SK-N-SH treated with all-trans-retinoic acid at 6 μM for 48 hours (cell line): Measurements from ENCODE around the gene GNRH2.

ENCODE experiments used
- BACH2 ChIP-seq: fragments of 250-450 bp; sonication (Bioruptor Pico); IDR thresholded peaks from 2 replicates; pipeline ENCODE4 v1.9.0; 2021; ENCODE audit warnings: mild to moderate bottlenecking, borderline replicate concordance
- CREB5 ChIP-seq: fragments of 250-450 bp; sonication (Bioruptor Pico); IDR thresholded peaks from 2 replicates; pipeline ENCODE4 v1.5.1; 2020; ENCODE audit warnings: low read depth, mild to moderate bottlenecking, moderate library complexity
- CSRNP3 ChIP-seq: fragments of 250-450 bp; sonication (Bioruptor Pico); IDR thresholded peaks from 2 replicates; pipeline ENCODE4 v1.5.1; 2021; ENCODE audit warnings: mild to moderate bottlenecking, moderate library complexity
- GLIS3 ChIP-seq: fragments of 250-450 bp; sonication (Bioruptor Pico); IDR thresholded peaks from 2 replicates; pipeline ENCODE4 v1.5.0; 2020; ENCODE audit warnings: mild to moderate bottlenecking, moderate library complexity
- ISL1 ChIP-seq: fragments of 250-450 bp; sonication (Bioruptor Pico); IDR thresholded peaks from 2 replicates; pipeline ENCODE4 v2.1.2; 2022; ENCODE audit warnings: mild to moderate bottlenecking, moderate library complexity
- OSR1 ChIP-seq: fragments of 250-450 bp; sonication (Bioruptor Pico); IDR thresholded peaks from 2 replicates; pipeline ENCODE4 v1.8.0; 2022; ENCODE audit warnings: moderate library complexity, mild to moderate bottlenecking, inconsistent platforms
- PATZ1 ChIP-seq: fragments of 250-450 bp; sonication (Bioruptor Pico); IDR thresholded peaks from 2 replicates; pipeline ENCODE4 v1.8.0; 2020; ENCODE audit warnings: mild to moderate bottlenecking, moderate library complexity, borderline replicate concordance
- TCF4 ChIP-seq: fragments of 250-450 bp; sonication (Bioruptor Pico); IDR thresholded peaks from 2 replicates; pipeline ENCODE4 v1.8.0; 2021; ENCODE audit warnings: mild to moderate bottlenecking, moderate library complexity, borderline replicate concordance
- ZNF565 ChIP-seq: fragments of 450-650 bp; formaldehyde crosslinking; conservative IDR thresholded peaks from 2 replicates; pipeline ENCODE4 v1.5.0; 2020; ENCODE audit warnings: low read depth, mild to moderate bottlenecking, moderate library complexity
- ZNF70 ChIP-seq: fragments of 450-650 bp; formaldehyde crosslinking; IDR thresholded peaks from 2 replicates; pipeline ENCODE4 v1.5.0; 2020; ENCODE audit warnings: mild to moderate bottlenecking, moderate library complexity

GRCh38 chr20:3000852-3001523 lies 42.4 kb upstream of the GNRH2 start:
- no peak for TF ChIP-seq ZNF70
- no peak for TF ChIP-seq CREB5 (CRISPR knock-in tag)
- TF ChIP-seq ZNF565 (CRISPR knock-in tag): no peak
- TF ChIP-seq CSRNP3 (CRISPR knock-in tag): no peak
- no peak for TF ChIP-seq OSR1
- no peak for TF ChIP-seq BACH2 (CRISPR knock-in tag)
- no peak for TF ChIP-seq GLIS3 (CRISPR knock-in tag)
- TF ChIP-seq PATZ1 (CRISPR knock-in tag): no peak
- no peak for TF ChIP-seq ISL1 (CRISPR knock-in tag)
- no peak for TF ChIP-seq TCF4 (CRISPR knock-in tag)
